ENCODE results near the gene SLC2A1. TPM values are rescaled to one million over a fixed set of nuclear protein-coding genes. Genes with fewer than 3 reads are reported as not detected.

Gene SLC2A1
- total and polyA plus RNA-seq, 2 of the 13 experiments (the other 11 are each of a cell fraction or from before 2014, with no cell fraction given) = 125 to 423 TPM

DNA sequence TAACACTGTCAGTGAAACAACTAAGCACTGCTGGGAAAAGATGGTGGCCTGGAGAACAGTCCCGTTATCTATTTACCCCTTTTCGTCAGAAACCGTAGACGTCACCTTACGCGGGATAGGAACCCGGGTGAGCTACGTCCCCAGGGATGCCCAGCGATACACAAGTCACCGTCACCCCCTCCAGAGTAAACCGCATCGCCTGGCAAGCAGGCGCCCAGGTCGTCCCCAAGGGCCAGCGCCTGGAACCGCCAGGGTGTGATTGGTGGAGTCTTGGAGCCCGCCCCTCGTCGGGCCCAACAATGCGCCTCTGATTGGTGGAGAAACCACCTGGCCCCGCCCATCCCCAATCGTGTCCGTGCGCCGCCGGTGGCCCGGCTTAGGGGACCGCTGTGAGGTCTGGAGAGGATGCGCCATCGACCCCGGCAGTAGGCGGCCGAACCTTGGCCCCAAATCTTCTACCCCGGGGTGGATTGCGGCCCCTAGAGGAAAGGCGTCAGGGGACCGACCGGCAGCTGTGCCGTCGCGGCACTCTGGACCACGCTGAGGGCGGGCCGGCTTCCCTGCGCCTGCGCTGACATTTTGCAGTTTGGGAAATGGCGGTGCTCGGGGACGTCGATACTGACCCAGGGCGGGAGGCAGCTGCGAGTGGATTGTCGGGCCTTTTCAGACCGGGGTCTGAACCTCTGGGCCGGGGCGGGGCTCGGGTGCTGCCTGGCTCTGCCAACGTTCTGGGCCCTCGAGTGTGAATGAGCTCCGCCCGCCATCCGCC is 34.4 kb downstream of the SLC2A1 start (continued):
- TF ChIP-seq, protein P1, sequence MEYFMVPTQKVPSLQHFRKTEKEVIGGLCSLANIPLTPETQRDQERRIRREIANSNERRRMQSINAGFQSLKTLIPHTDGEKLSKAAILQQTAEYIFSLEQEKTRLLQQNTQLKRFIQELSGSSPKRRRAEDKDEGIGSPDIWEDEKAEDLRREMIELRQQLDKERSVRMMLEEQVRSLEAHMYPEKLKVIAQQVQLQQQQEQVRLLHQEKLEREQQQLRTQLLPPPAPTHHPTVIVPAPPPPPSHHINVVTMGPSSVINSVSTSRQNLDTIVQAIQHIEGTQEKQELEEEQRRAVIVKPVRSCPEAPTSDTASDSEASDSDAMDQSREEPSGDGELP (IDR thresholded peaks at IDR 0.05; ENCODE audit: borderline replicate concordance, low read depth) = peak; percentile 52; the same call in 1 of the 2 replicates
- TF ChIP-seq RFX5 (IDR thresholded peaks at IDR 0.05; ENCODE audit: low read depth, low read length) (0 out of 2 replicates have a peak, but pooled peaks have one; percentile 41), HOXA5 (CRISPR knock-in tag; IDR thresholded peaks at IDR 0.05) (peak; percentile 34; the same call in 1 of the 2 replicates), NFE2 (CRISPR knock-in tag; IDR thresholded peaks at IDR 0.05) (0 out of 2 replicates have a peak, but pooled peaks have one; percentile 12), SOX6 (IDR thresholded peaks at IDR 0.05) (no peak), SOX6 (CRISPR knock-in tag; IDR thresholded peaks at IDR 0.05) (0 out of 2 replicates have a peak, but pooled peaks have one; percentile 34), SNAPC2 (CRISPR knock-in tag; IDR thresholded peaks at IDR 0.05) (0 out of 2 replicates have a peak, but pooled peaks have one; percentile 16), HNRNPK (IDR thresholded peaks at IDR 0.05; ENCODE audit: low read depth, low read length, poor library complexity, severe bottlenecking) (peak; percentile 100), AGO1 (IDR thresholded peaks at IDR 0.05; ENCODE audit: low read depth, low read length, poor library complexity, severe bottlenecking) (peak; percentile 99), ZNF543 (CRISPR knock-in tag; IDR thresholded peaks at IDR 0.05) (no peak), ZNF577 (CRISPR knock-in tag; IDR thresholded peaks at IDR 0.05; ENCODE audit: borderline replicate concordance, low read depth) (no peak), MED13 (CRISPR knock-in tag; IDR thresholded peaks at IDR 0.05) (0 out of 2 replicates have a peak, but pooled peaks have one; percentile 52), MED8 (CRISPR knock-in tag; IDR thresholded peaks at IDR 0.05; ENCODE audit: insufficient replicate concordance) (peak; percentile 26), NR2F6 (IDR thresholded peaks at IDR 0.05) (no peak), NR2F6 (CRISPR knock-in tag; IDR thresholded peaks at IDR 0.05) (0 out of 2 replicates have a peak, but pooled peaks have one; percentile 6), RFXAP (CRISPR knock-in tag; IDR thresholded peaks at IDR 0.05; ENCODE audit: borderline replicate concordance) (peak; percentile 81)
- TF ChIP-seq, protein P2, sequence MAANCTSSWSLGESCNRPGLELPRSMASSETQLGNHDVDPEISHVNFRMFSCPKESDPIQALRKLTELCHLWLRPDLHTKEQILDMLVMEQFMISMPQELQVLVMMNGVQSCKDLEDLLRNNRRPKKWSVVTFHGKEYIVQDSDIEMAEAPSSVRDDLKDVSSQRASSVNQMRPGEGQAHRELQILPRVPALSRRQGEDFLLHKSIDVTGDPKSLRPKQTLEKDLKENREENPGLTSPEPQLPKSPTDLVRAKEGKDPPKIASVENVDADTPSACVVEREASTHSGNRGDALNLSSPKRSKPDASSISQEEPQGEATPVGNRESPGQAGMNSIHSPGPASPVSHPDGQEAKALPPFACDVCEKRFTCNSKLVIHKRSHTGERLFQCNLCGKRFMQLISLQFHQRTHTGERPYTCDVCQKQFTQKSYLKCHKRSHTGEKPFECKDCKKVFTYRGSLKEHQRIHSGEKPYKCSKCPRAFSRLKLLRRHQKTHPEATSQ (CRISPR knock-in tag; IDR thresholded peaks at IDR 0.05; ENCODE audit: borderline replicate concordance) = peak; percentile 42; the same call in 1 of the 2 replicates
- TF ChIP-seq, protein P3, sequence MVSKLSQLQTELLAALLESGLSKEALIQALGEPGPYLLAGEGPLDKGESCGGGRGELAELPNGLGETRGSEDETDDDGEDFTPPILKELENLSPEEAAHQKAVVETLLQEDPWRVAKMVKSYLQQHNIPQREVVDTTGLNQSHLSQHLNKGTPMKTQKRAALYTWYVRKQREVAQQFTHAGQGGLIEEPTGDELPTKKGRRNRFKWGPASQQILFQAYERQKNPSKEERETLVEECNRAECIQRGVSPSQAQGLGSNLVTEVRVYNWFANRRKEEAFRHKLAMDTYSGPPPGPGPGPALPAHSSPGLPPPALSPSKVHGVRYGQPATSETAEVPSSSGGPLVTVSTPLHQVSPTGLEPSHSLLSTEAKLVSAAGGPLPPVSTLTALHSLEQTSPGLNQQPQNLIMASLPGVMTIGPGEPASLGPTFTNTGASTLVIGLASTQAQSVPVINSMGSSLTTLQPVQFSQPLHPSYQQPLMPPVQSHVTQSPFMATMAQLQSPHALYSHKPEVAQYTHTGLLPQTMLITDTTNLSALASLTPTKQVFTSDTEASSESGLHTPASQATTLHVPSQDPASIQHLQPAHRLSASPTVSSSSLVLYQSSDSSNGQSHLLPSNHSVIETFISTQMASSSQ (IDR thresholded peaks at IDR 0.05; ENCODE audit: low read depth) = no peak
- TF ChIP-seq, protein P3 (CRISPR knock-in tag; IDR thresholded peaks at IDR 0.05; ENCODE audit: borderline replicate concordance) = peak; percentile 58; the same call in 1 of the 2 replicates
- TF ChIP-seq, protein P4, sequence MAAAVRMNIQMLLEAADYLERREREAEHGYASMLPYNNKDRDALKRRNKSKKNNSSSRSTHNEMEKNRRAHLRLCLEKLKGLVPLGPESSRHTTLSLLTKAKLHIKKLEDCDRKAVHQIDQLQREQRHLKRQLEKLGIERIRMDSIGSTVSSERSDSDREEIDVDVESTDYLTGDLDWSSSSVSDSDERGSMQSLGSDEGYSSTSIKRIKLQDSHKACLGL (CRISPR knock-in tag; IDR thresholded peaks at IDR 0.05) = peak; percentile 81; the same call in 1 of the 2 replicates
